HUES48 (cell line): ENCODE data around the gene AKR7A2.

Experiments
- H3K27ac ChIP-seq: one replicate; pipeline ENCODE4 v1.7.0; 2013; ENCODE audit warnings: low read depth, low read length, inconsistent platforms
- H3K27me3 ChIP-seq: 2 replicates; pipeline ENCODE4 v1.6.1; 2013; ENCODE audit warnings: mild to moderate bottlenecking, low read length; ENCODE audit not compliant: control insufficient read depth, insufficient read depth
- H3K36me3 ChIP-seq: 2 replicates; pipeline ENCODE4 v1.6.1; 2013; ENCODE audit warnings: low read length; ENCODE audit not compliant: control insufficient read depth, insufficient read depth
- H3K4me1 ChIP-seq: 2 replicates; pipeline ENCODE4 v1.6.1; 2013; ENCODE audit warnings: mild to moderate bottlenecking, low read length; ENCODE audit not compliant: control insufficient read depth, insufficient read depth
- H3K4me3 ChIP-seq: 2 replicates; pipeline ENCODE4 v1.5.1; 2013; ENCODE audit warnings: mild to moderate bottlenecking, low read depth, low read length
- H3K9ac ChIP-seq: 2 replicates; pipeline ENCODE4 v1.6.1; 2013; ENCODE audit warnings: mild to moderate bottlenecking, low read depth, low read length, moderate library complexity
- H3K9me3 ChIP-seq: 2 replicates; pipeline ENCODE4 v1.6.1; 2013; ENCODE audit warnings: low read length; ENCODE audit not compliant: control insufficient read depth, insufficient read depth

The AKR7A2 gene

DNA sequence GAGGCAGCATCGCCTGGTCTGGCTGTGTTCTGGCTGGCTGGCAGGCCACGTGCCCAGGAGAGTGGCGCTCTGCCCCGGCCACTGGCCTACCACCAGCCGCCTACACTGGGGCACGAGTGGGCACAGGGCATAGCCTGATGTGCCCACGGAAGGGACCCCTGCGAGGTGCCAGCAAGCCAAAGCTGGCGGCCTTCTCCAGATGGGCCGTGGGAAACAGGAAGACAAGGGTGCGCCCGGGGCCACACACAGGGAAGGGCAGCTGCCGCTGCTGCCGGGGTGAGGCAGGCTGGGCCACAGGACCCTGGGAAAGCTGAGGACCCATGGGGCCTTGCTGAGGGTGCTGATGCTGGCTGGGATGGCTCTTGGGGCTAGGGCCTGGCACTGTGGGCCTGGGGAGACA, 40.9 kb upstream of the AKR7A2 start:
- Histone ChIP-seq H3K27ac (no peak overlapping the region), H3K36me3 (peaks cover 63% of the 10 kb centered on the region), H3K9ac (no peak overlapping the region), H3K4me1 (peaks cover 23% of the 10 kb centered on the region), H3K9me3 (no peaks in the 10 kb centered on the region), H3K27me3 (no peaks in the 10 kb centered on the region), H3K4me3 (no peak overlapping the region)

GRCh38 chr1:19351873-19352272, 39.9 kb upstream of the AKR7A2 start:
- Histone ChIP-seq H3K9ac (no peak overlapping the region), H3K27ac (no peak overlapping the region), H3K9me3 (no peaks in the 10 kb centered on the region), H3K27me3 (no peaks in the 10 kb centered on the region), H3K4me1 (peaks cover 23% of the 10 kb centered on the region), H3K36me3 (peaks cover 54% of the 10 kb centered on the region), H3K4me3 (no peak overlapping the region)

DNA sequence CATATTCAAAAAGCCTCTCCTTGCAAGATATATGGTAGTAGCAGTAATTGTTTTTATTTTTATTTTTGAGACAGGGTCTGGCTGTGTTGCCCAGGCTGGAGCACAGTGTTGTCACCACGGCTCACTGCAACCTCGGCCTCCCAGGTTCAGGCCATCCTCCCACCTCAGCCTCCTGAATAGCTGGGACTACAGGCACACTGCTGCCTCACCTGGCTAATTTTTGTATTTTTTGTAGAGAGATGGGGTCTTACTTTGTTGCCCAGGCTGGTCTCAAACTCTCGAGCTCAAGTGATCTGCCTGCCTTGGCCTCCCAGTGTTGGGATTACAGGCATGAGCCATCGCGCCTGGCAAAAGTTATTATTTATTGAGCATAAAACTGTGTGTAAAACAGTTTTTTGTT, 38.6 kb upstream of the AKR7A2 start:
- Histone ChIP-seq H3K27ac (no peak overlapping the region), H3K27me3 (no peaks in the 10 kb centered on the region), H3K9ac (no peak overlapping the region), H3K4me1 (peaks cover 23% of the 10 kb centered on the region), H3K4me3 (no peak overlapping the region), H3K36me3 (peaks cover 48% of the 10 kb centered on the region), H3K9me3 (no peaks in the 10 kb centered on the region)

DNA sequence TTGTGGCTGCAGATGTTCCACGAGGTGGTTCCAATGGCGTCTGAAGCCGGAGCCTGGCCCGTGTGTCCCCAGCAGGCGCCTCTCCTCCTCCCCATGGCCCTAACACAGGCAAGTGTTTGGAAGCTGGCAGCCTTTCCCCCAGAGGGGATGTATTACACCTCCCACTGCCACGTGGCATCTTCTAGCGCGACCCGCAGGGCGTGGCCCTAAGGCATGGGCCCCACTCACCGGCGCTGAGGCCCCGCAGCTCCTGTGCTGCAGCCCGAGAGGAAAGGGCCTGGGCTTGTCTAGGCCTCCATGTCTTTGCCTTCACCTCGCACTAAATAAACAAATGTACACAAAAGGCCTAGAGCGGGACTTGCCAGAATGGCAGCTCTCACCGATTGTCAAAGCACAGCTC, 38.1 kb upstream of the AKR7A2 start:
- Histone ChIP-seq H3K36me3 (peaks cover 51% of the 10 kb centered on the region), H3K4me1 (peaks cover 23% of the 10 kb centered on the region), H3K9ac (no peak overlapping the region), H3K27ac (no peak overlapping the region), H3K4me3 (no peak overlapping the region), H3K27me3 (no peaks in the 10 kb centered on the region), H3K9me3 (no peaks in the 10 kb centered on the region)

DNA sequence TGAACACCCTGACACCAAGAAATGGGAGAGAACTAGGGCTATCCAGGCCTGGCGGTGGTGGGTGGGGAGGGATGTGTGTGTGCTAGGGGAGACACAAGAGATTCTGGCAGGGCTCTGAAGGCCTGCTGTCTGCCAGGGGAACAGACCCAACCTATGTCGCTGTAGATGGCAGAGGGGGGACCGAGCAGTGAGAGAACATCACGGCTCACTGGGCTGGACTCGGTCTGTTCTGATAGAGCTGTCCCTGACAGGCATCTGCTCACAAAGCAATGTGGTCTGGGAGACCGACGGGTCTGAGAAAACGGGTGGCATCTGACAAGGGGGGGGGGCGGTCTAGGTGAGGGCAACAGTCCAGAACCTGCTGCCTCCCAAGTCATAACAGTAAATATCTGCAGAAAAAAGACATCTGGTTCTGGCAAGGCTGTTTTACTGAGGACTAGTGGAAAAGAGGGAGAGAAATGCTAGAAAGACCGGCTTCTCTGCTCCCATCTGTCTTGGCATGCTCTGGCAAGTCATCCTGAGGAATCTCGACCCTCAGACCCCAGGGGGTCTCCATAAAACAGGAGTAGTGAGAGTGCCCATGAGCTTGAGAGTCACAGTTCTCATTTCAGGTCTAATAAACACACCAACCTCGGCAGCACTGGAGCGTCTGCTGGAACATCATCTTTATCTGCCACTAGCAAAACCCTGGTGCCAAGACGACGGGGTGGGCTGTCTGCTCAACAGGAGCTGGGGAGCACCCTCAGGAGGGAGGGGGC, 36.7 kb upstream of the AKR7A2 start:
- Histone ChIP-seq H3K4me3 (no peak overlapping the region), H3K27me3 (no peaks in the 10 kb centered on the region), H3K4me1 (peaks cover 10% of the 10 kb centered on the region), H3K36me3 (peaks cover 58% of the 10 kb centered on the region), H3K9me3 (no peaks in the 10 kb centered on the region), H3K9ac (no peak overlapping the region), H3K27ac (no peak overlapping the region)

DNA sequence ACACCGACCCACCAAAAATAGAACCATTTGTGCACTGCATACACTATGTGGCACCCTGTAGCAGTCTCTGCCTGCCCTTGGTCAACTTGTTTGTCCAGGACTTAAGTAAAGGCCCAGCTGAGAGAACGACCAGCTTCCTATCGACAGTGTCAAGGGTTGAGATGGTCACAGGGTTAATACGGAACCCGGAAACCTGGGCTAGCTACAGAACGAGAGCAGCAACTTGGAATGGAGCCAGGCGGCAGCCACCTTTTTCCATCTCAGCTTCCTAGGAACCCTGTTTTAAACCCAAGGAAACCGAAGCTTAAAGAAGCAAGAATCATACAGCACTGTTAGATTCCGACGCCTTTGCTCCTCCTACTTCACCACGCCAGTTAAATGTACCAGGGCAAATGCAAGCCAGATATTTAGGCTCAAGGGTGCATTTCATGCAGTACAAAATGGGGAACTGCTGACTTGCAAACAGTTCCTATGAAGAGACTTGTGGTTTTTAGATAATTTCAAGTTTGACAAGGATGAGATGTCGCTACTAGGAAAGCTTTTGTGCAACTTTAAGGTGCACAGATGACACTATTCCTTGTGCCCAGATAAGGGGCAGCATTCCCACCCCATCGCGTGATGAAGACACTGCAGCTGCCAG, 35.7 kb upstream of the AKR7A2 start:
- no peaks in the 10 kb centered on the region for H3K9me3 ChIP-seq
- H3K36me3 ChIP-seq = peaks cover 62% of the 10 kb centered on the region
- H3K4me3 ChIP-seq = no peak overlapping the region
- H3K27ac ChIP-seq = no peak overlapping the region
- H3K27me3 ChIP-seq = no peaks in the 10 kb centered on the region
- H3K4me1 ChIP-seq = no peaks in the 10 kb centered on the region; the same call in 1 of the 2 replicates
- no peak overlapping the region for H3K9ac ChIP-seq

DNA sequence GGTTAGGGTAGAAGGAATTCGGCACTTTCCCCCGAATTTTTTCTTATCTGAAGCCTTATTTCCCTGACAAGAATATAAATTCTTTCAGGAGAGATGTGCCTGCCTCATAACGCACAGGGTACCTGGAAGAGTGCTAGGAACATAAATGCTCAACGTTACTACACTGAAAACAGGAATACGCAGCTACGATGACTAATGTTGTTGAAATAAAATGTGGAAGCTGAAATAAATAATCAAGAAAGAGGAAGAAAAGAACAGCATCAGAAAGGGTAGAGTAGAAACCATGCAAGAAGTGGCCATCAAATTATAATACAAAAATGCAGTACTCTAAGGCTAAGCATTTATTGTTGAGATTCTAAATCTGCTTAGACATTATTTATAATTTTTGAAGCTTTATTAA, 34.1 kb upstream of the AKR7A2 start:
- Histone ChIP-seq H3K27me3 (no peaks in the 10 kb centered on the region), H3K4me3 (no peak overlapping the region), H3K27ac (no peak overlapping the region), H3K36me3 (peaks cover 52% of the 10 kb centered on the region), H3K9ac (no peak overlapping the region), H3K4me1 (peaks cover 3% of the 10 kb centered on the region; the same call in 1 of the 2 replicates), H3K9me3 (no peaks in the 10 kb centered on the region)

DNA sequence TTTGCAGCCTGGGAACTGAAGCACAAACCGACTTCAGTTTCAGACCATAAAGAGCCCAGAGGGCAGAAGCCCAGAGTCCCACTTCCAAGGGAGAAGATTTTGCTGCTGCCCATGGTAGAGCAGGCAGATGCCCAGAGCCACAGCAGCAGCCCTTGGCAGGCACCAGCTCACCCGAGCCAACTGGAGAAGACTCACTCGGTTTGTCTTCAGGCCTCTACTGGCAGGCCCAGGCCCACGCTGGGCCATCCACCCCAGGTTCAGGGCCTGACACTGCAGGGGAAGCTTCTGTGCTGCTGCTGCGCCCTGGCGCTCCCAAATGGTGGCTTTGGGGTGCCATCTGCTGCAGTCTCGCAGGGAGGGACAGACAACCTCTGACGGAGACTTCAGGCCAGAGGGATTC, 33.4 kb upstream of the AKR7A2 start:
- Histone ChIP-seq H3K27ac (no peak overlapping the region), H3K9me3 (no peaks in the 10 kb centered on the region), H3K4me1 (peaks cover 5% of the 10 kb centered on the region; the same call in 1 of the 2 replicates), H3K36me3 (peaks cover 58% of the 10 kb centered on the region), H3K27me3 (no peaks in the 10 kb centered on the region), H3K4me3 (no peak overlapping the region), H3K9ac (no peak overlapping the region)

- Histone ChIP-seq H3K4me1 (peaks cover 5% of the 10 kb centered on the region; the same call in 1 of the 2 replicates), H3K9ac (no peak overlapping the region), H3K9me3 (no peaks in the 10 kb centered on the region), H3K27ac (no peak overlapping the region), H3K36me3 (peaks cover 53% of the 10 kb centered on the region), H3K27me3 (no peaks in the 10 kb centered on the region), H3K4me3 (no peak overlapping the region)
Measured at GRCh38 chr1:19344831-19345230, 32.9 kb upstream of the AKR7A2 start.

DNA sequence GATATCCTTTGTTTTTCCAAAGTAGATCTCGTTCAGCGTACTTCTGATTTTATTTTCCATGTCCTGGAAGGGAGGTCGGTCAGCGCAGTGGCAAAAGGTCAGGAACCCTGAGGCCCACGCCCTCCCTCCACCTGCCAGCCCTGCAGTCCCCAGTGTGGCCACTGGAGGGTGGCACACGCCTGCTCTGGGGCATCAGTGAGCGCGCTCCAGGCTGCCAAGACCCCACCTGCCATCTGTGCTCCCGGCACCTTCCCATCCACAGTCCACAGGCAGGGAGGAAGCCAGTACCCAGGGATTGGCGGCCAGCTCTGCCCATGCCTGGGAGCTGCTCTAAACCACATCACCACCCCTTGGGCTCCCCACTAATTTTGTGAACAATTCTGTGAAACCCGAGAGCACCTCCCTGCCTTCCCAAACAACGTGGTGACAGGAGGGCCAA, 32.4 kb upstream of the AKR7A2 start:
- no peak overlapping the region for H3K9ac ChIP-seq
- peaks cover 5% of the 10 kb centered on the region; the same call in 1 of the 2 replicates for H3K4me1 ChIP-seq
- H3K9me3 ChIP-seq = no peaks in the 10 kb centered on the region
- H3K36me3 ChIP-seq = peaks cover 49% of the 10 kb centered on the region
- H3K4me3 ChIP-seq = no peak overlapping the region
- H3K27ac ChIP-seq = no peak overlapping the region
- no peaks in the 10 kb centered on the region for H3K27me3 ChIP-seq

- Histone ChIP-seq H3K36me3 (peaks cover 45% of the 10 kb centered on the region), H3K4me3 (no peak overlapping the region), H3K9me3 (no peaks in the 10 kb centered on the region), H3K27me3 (no peaks in the 10 kb centered on the region), H3K27ac (no peak overlapping the region), H3K9ac (no peak overlapping the region), H3K4me1 (peaks cover 5% of the 10 kb centered on the region; the same call in 1 of the 2 replicates)
Measured at GRCh38 chr1:19343617-19344350, 31.8 kb upstream of the AKR7A2 start.
